PFSK-1 (cell line): ENCODE results near the gene ZDHHC5.

Experiments
- FOXP2 ChIP-seq: optimal IDR thresholded peaks from 2 replicates; pipeline ENCODE3; 2011; ENCODE audit warnings: borderline replicate concordance, control low read depth, inconsistent platforms; ENCODE audit not compliant: insufficient read depth; ENCODE audit errors: extremely low read length, extremely low read depth
- POLR2AphosphoS5 ChIP-seq: IDR thresholded peaks from 2 replicates; pipeline ENCODE4 v1.6.1; 2012; ENCODE audit warnings: low read depth, mild to moderate bottlenecking, control low read depth, low read length, moderate library complexity
- SIN3A ChIP-seq: IDR thresholded peaks from 2 replicates; pipeline ENCODE4 v1.6.1; 2012; ENCODE audit warnings: mild to moderate bottlenecking, low read length, moderate library complexity, borderline replicate concordance; ENCODE audit not compliant: insufficient read depth
- TAF1 ChIP-seq: IDR thresholded peaks from 2 replicates; pipeline ENCODE4 v1.6.1; 2012; ENCODE audit warnings: low read length, control low read depth, borderline replicate concordance; ENCODE audit not compliant: insufficient read depth
- TF ChIP-seq, protein P1 (sequence below), 2 experiments: IDR thresholded peaks; 2 replicates each; pipeline versions ENCODE4 v1.6.1 to v1.8.0; 2011 to 2012; ENCODE audit warnings: low read depth in 2 of 2, low read length in 2 of 2, control low read depth in 1 of 2, inconsistent platforms in 1 of 2, mild to moderate bottlenecking in 1 of 2, moderate library complexity in 1 of 2; ENCODE audit not compliant: insufficient read depth in 1 of 2

DNA sequence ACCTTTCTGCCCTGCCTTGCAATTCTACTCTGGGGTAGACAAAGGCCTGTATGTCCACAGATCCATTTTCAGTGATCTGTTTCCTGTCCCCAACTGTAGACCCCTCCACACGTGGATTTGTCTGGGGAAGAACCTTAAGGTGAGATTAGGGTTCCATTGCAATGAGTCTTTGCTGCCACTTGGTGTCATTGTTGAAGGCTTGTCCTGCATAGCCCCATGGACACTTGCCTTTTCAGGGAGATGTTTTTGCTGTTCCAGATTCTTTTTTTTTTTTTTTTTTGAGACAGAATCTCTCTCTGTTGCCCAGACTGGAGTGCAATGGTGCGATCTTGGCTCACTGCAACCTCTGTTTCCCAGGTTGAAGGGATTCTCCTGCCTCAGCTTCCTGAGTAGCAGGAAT is 48.6 kb upstream of the ZDHHC5 start:
- TF ChIP-seq, protein P1, sequence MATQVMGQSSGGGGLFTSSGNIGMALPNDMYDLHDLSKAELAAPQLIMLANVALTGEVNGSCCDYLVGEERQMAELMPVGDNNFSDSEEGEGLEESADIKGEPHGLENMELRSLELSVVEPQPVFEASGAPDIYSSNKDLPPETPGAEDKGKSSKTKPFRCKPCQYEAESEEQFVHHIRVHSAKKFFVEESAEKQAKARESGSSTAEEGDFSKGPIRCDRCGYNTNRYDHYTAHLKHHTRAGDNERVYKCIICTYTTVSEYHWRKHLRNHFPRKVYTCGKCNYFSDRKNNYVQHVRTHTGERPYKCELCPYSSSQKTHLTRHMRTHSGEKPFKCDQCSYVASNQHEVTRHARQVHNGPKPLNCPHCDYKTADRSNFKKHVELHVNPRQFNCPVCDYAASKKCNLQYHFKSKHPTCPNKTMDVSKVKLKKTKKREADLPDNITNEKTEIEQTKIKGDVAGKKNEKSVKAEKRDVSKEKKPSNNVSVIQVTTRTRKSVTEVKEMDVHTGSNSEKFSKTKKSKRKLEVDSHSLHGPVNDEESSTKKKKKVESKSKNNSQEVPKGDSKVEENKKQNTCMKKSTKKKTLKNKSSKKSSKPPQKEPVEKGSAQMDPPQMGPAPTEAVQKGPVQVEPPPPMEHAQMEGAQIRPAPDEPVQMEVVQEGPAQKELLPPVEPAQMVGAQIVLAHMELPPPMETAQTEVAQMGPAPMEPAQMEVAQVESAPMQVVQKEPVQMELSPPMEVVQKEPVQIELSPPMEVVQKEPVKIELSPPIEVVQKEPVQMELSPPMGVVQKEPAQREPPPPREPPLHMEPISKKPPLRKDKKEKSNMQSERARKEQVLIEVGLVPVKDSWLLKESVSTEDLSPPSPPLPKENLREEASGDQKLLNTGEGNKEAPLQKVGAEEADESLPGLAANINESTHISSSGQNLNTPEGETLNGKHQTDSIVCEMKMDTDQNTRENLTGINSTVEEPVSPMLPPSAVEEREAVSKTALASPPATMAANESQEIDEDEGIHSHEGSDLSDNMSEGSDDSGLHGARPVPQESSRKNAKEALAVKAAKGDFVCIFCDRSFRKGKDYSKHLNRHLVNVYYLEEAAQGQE (IDR thresholded peaks at IDR 0.05; ENCODE audit: insufficient read depth in 1 of 2, low read depth in 2 of 2, low read length in 2 of 2) = no peak
- no peak for TF ChIP-seq TAF1
- no peak for TF ChIP-seq POLR2AphosphoS5
- no peak for TF ChIP-seq SIN3A
- no peak for TF ChIP-seq FOXP2
